Body of pancreas (tissue), 4 donors: ENCODE results near the gene PCDHGA7. TPM values are rescaled to one million over a fixed set of nuclear protein-coding genes. Genes with fewer than 3 reads are reported as not detected.
"Not testable (repeated sequence)": the region's sequence is repeated elsewhere in the genome, so short reads cannot be mapped to it uniquely, and the experiment has no call there.

ENCODE experiments used
- ATAC-seq: fragments of 150-250 bp; one replicate; pipeline ENCODE4 v1.9.1; 2016
- DNase-seq, 4 donors: peaks; one replicate each; pipeline ENCODE4 v3.0.0-alpha.2; 2019
- H3K27ac ChIP-seq, 4 donors: fragments of 200-600 bp; sonication (generic); 1 replicate in 3 of 4; 2 replicates in 1 of 4; pipeline versions ENCODE4 v1.5.1 to v1.6.1; 2016 to 2019; ENCODE audit warnings: mild to moderate bottlenecking in 1 of 4, mixed read lengths in 1 of 4, moderate library complexity in 1 of 4
- H3K27me3 ChIP-seq, 2 donors: fragments of 200-600 bp; sonication (generic); one replicate each; pipeline ENCODE4 v1.6.0; 2016; ENCODE audit warnings: mild to moderate bottlenecking in 1 of 2
- H3K36me3 ChIP-seq, 2 donors: fragments of 200-600 bp; sonication (generic); replicated peaks in 1 of 2; 2 replicates each; pipeline ENCODE4 v1.5.1; 2016; ENCODE audit warnings: low read depth in 2 of 2; ENCODE audit not compliant: insufficient read depth in 1 of 2
- H3K4me1 ChIP-seq: fragments of 200-600 bp; sonication (generic); one replicate; pipeline ENCODE4 v1.6.0; 2016
- H3K4me3 ChIP-seq, 2 donors: fragments of 200-600 bp; sonication (generic); 1 replicate in 1 of 2; 2 replicates in 1 of 2; pipeline ENCODE4 v1.5.1; 2016 to 2019
- H3K9me3 ChIP-seq, 3 donors: fragments of 200-600 bp; sonication (generic); 1 replicate in 2 of 3; 2 replicates in 1 of 3; pipeline ENCODE4 v1.5.1; 2016
- POLR2A ChIP-seq, 3 donors: fragments of 450-650 bp; IDR thresholded peaks; one replicate each; pipeline ENCODE4 v1.6.1; 2016; ENCODE audit warnings: antibody characterized with exemption in 3 of 3, mild to moderate bottlenecking in 2 of 3
- WGBS, 2 donors: methylation state at CpG; one replicate each; pipeline ENCODE4 v1.1.5; 2017; 5-methylcytosine and 5-hydroxymethylcytosine counted together
- intact Hi-C: fragments of 100-400 bp; cut with DNase I; formaldehyde crosslinking; loops from one replicate; pipeline ENCODE4 v1.15.1; 2023
- total RNA-seq, 2 donors: library from RNA; depleted of rRNA; stranded (reverse); fragments of >200 nt; gene quantifications; one replicate each; pipeline ENCODE4 v1.1.0, GENCODE V29; 2016
- TF ChIP-seq, protein P1 (sequence below), 7 experiments: fragments of 450-650 bp in 4 of 7; fragments of 200-600 bp in 3 of 7; sonication (generic) in 3 of 7; IDR thresholded peaks; one replicate each; pipeline ENCODE4 v1.5.1; 2016 to 2019; ENCODE audit warnings: antibody characterized with exemption in 7 of 7

PCDHGA7 gene
- total RNA-seq, 2 donors from 2014 or later, result 5.2 to 7.6 TPM

DNA sequence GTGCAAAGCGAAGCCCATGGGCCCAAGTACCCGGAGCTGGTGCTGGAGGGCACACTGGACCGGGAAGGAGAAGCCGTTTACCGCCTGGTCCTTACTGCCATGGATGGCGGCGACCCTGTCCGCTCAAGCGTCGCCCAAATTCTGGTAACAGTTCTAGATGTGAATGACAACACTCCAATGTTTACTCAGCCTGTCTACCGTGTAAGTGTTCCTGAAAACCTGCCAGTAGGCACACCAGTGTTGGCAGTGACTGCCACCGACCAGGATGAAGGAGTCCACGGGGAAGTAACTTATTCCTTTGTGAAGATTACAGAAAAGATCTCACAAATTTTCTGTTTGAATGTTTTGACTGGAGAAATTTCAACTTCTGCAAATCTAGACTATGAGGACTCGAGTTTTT, 7.9 kb upstream of the PCDHGA7 start:
- Histone ChIP-seq H3K9me3 (peaks cover 0 to 78% (median 15%) of the 10 kb centered on the region in 3 donors), H3K4me1 (no peaks in the 10 kb centered on the region), H3K4me3 (no peak overlapping the region), H3K27me3 (no peaks in the 10 kb centered on the region), H3K36me3 (no peaks in the 10 kb centered on the region), H3K27ac (no peak overlapping the region)
- no peak for DNase-seq
- TF ChIP-seq POLR2A (IDR thresholded peaks at IDR 0.05), result no peak
- TF ChIP-seq, protein P1, sequence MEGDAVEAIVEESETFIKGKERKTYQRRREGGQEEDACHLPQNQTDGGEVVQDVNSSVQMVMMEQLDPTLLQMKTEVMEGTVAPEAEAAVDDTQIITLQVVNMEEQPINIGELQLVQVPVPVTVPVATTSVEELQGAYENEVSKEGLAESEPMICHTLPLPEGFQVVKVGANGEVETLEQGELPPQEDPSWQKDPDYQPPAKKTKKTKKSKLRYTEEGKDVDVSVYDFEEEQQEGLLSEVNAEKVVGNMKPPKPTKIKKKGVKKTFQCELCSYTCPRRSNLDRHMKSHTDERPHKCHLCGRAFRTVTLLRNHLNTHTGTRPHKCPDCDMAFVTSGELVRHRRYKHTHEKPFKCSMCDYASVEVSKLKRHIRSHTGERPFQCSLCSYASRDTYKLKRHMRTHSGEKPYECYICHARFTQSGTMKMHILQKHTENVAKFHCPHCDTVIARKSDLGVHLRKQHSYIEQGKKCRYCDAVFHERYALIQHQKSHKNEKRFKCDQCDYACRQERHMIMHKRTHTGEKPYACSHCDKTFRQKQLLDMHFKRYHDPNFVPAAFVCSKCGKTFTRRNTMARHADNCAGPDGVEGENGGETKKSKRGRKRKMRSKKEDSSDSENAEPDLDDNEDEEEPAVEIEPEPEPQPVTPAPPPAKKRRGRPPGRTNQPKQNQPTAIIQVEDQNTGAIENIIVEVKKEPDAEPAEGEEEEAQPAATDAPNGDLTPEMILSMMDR (IDR thresholded peaks at IDR 0.05), result no peak
- intact Hi-C loops, result no loop called here
- WGBS, 2 donors, result 49 to 66% methylated on average over 14 of the region's 14 CpGs
- no peak for ATAC-seq

DNA sequence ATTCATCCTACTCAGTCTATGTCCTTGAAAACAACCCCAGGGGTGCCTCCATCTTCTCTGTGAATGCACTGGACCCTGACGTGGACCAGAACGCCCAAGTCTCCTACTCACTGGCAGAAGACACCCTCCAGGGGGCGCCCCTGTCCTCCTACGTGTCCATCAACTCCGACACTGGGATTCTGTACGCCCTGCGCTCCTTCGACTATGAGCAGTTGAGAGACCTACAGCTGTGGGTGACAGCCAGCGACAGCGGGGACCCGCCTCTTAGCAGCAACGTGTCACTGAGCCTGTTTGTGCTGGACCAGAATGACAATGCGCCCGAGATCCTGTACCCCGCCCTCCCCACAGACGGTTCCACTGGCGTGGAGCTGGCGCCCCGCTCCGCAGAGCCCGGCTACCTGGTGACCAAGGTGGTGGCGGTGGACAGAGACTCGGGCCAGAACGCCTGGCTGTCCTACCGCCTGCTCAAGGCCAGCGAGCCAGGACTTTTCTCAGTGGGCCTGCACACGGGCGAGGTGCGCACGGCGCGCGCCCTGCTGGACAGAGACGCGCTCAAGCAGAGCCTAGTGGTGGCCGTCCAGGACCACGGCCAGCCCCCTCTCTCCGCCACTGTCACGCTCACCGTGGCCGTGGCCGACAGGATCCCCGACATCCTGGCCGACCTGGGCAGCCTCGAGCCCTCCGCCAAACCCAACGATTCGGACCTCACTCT, 6.9 kb upstream of the PCDHGA7 start:
- WGBS, 2 donors, result 38 to 39% methylated on average over 11 to 44 of the region's 48 CpGs
- H3K4me1 ChIP-seq, H3K36me3 ChIP-seq, H3K27me3 ChIP-seq, DNase-seq, H3K27ac ChIP-seq, intact Hi-C loops, H3K4me3 ChIP-seq, ATAC-seq: not testable (repeated sequence)
- H3K9me3 ChIP-seq, result peaks cover 0 to 68% (median 11%) of the 10 kb centered on the region in 3 donors

DNA sequence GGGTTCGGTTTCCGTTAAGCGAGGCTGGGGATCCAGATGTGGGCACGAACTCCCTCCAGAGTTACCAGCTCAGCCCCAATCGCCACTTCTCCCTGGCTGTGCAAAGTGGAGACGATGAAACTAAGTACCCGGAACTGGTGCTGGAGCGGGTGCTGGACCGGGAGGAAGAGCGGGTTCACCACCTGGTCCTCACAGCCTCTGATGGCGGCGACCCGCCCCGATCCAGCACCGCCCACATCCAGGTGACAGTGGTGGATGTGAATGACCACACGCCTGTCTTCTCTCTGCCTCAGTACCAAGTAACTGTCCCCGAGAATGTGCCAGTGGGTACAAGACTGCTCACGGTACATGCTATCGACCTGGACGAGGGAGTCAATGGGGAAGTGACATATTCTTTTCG, 803 bp downstream of the PCDHGA7 start:
- H3K9me3 ChIP-seq, result peaks cover 0 to 56% (median 3%) of the 10 kb centered on the region in 3 donors
- H3K4me3 ChIP-seq, result no peak overlapping the region
- H3K36me3 ChIP-seq, result no peaks in the 10 kb centered on the region
- no peaks in the 10 kb centered on the region for H3K4me1 ChIP-seq
- H3K27ac ChIP-seq, result no peak overlapping the region
- ATAC-seq, result no peak
- DNase-seq, result no peak
- intact Hi-C loops, result no loop called here
- TF ChIP-seq, protein P1 (IDR thresholded peaks at IDR 0.05), result no peak
- no peak for TF ChIP-seq POLR2A (IDR thresholded peaks at IDR 0.05)
- 27 to 35% methylated on average over 14 to 21 of the region's 21 CpGs for WGBS, 2 donors
- H3K27me3 ChIP-seq, result no peaks in the 10 kb centered on the region

DNA sequence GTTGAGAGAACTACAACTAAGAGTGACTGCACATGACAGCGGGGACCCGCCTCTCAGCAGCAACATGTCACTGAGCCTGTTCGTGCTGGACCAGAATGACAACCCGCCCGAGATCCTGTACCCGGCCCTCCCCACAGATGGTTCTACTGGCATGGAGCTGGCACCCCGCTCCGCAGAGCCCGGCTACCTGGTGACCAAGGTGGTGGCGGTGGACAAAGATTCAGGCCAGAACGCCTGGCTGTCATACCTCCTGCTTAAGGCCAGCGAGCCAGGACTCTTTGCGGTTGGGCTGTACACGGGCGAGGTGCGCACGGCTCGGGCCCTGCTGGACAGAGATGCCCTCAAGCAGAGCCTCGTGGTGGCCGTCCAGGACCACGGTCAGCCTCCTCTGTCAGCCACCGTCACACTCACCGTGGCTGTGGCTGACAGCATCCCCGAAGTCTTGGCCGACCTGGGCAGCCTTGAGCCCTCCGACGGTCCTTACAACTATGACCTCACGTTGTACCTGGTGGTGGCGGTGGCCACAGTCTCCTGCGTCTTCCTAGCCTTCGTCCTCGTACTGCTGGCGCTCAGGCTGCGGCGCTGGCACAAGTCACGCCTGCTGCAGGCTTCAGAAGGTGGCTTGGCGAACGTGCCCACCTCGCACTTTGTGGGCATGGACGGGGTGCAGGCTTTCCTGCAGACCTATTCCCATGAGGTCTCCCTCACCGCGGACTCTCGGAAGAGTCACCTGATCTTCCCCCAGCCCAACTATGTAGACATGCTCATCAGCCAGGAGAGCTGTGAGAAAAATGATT, 2.1 kb downstream of the PCDHGA7 start:
- 35 to 55% methylated on average over 16 to 42 of the region's 43 CpGs for WGBS, 2 donors
- intact Hi-C loops, result no loop called here
- TF ChIP-seq, protein P1 (IDR thresholded peaks at IDR 0.05), result no peak
- TF ChIP-seq POLR2A (IDR thresholded peaks at IDR 0.05), result no peak

DNA sequence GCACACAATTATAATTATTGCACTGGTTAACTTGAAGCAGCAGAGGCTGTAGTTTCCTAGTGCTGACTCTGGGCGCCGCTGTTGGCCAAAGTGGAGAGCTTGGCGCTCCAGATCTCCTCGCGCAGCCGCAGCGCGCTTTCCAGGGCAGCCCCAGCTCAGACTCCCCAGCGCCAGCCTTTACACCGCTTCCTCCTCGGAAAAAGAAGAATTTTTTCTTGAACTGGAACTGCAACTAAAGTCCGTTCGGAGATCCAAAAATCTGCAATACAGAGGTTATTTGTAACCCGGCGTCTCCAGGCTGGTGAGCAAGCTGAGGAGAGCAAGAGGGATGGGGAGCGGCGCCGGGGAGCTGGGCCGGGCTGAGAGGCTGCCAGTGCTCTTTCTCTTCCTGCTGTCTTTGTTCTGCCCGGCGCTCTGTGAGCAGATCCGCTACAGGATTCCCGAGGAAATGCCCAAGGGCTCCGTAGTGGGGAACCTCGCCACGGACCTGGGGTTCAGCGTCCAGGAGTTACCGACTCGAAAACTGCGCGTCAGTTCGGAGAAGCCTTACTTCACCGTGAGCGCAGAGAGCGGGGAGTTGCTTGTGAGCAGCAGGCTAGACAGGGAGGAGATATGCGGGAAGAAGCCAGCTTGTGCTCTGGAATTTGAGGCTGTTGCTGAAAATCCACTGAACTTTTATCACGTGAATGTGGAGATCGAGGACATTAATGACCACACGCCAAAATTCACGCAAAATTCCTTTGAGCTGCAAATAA, 5.2 kb downstream of the PCDHGA7 start, which contains the start of gene PCDHGB4:
Gene PCDHGB4, plus strand, starts transcription at position 142 of the 755 bp plus-strand sequence. Its CDS starts 187 bp downstream, at position 329.
- H3K27ac ChIP-seq, H3K27me3 ChIP-seq, H3K4me1 ChIP-seq, H3K4me3 ChIP-seq, intact Hi-C loops, H3K36me3 ChIP-seq: not testable (repeated sequence)
- DNase-seq (peak in 2 of 4 donors; percentile 26 to 32), ATAC-seq (peak; percentile 62)
- H3K9me3 ChIP-seq, result peaks cover 0 to 68% (median 12%) of the 10 kb centered on the region in 3 donors
- TF ChIP-seq, protein P1 (IDR thresholded peaks at IDR 0.05), result peak in 4 of 7 experiments; percentile 27 to 34 (median 32)
- 8 to 12% methylated on average over 17 to 23 of the region's 40 CpGs for WGBS, 2 donors

More for the DNA sequence above, 2.1 kb downstream of the PCDHGA7 start:
- DNase-seq (no peak), ATAC-seq (no peak)
- H3K36me3 ChIP-seq, result no peaks in the 10 kb centered on the region
- no peak overlapping the region for H3K27ac ChIP-seq
- H3K27me3 ChIP-seq, result no peaks in the 10 kb centered on the region
- no peaks in the 10 kb centered on the region for H3K4me1 ChIP-seq
- no peak overlapping the region for H3K4me3 ChIP-seq
- peaks cover 0 to 65% (median 7%) of the 10 kb centered on the region in 3 donors for H3K9me3 ChIP-seq
